Panc1 (cell line): ENCODE results near the gene KLHDC7A.

Experiments used
- POLR2AphosphoS5 ChIP-seq: IDR thresholded peaks from 2 replicates; pipeline ENCODE4 v1.6.1; 2012; ENCODE audit warnings: mild to moderate bottlenecking, low read depth, low read length, moderate library complexity
- TF ChIP-seq, protein P1 (sequence below): fragments of 450-650 bp; IDR thresholded peaks from 2 replicates; pipeline ENCODE4 v1.5.1; 2017; ENCODE audit warnings: mild to moderate bottlenecking

DNA sequence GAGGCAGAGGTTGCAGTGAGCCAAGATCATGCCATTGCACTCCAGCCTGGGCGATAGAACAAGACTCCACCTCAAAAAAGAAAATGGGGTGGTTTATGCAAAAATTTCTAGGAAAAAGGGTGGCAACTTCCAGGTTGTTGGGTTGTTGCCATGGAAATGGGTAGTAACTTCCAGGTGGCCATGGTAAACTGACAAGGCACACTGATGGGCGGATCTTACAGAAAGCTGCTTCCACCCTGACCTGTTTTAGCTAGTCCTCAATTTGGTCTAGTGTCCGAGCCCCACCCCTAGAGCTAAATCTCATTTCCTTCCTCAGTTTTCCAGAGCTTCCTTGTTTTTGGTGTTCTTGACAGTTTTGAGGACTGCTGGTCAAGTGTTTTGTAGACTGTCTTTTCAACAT lies 13.6 kb downstream of the KLHDC7A start:
- TF ChIP-seq, protein P1, sequence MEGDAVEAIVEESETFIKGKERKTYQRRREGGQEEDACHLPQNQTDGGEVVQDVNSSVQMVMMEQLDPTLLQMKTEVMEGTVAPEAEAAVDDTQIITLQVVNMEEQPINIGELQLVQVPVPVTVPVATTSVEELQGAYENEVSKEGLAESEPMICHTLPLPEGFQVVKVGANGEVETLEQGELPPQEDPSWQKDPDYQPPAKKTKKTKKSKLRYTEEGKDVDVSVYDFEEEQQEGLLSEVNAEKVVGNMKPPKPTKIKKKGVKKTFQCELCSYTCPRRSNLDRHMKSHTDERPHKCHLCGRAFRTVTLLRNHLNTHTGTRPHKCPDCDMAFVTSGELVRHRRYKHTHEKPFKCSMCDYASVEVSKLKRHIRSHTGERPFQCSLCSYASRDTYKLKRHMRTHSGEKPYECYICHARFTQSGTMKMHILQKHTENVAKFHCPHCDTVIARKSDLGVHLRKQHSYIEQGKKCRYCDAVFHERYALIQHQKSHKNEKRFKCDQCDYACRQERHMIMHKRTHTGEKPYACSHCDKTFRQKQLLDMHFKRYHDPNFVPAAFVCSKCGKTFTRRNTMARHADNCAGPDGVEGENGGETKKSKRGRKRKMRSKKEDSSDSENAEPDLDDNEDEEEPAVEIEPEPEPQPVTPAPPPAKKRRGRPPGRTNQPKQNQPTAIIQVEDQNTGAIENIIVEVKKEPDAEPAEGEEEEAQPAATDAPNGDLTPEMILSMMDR = no peak
- TF ChIP-seq POLR2AphosphoS5 = no peak
